GM21576 (cell line): ENCODE measurements around the gene F12.

ENCODE experiments used
- ATAC-seq: cut with Tn5 transposase; IDR thresholded peaks from one replicate; pipeline ENCODE4 v1.9.1; 2021; ENCODE audit warnings: mild to moderate bottlenecking, moderate library complexity; ENCODE audit not compliant: unreplicated experiment

The F12 gene

DNA sequence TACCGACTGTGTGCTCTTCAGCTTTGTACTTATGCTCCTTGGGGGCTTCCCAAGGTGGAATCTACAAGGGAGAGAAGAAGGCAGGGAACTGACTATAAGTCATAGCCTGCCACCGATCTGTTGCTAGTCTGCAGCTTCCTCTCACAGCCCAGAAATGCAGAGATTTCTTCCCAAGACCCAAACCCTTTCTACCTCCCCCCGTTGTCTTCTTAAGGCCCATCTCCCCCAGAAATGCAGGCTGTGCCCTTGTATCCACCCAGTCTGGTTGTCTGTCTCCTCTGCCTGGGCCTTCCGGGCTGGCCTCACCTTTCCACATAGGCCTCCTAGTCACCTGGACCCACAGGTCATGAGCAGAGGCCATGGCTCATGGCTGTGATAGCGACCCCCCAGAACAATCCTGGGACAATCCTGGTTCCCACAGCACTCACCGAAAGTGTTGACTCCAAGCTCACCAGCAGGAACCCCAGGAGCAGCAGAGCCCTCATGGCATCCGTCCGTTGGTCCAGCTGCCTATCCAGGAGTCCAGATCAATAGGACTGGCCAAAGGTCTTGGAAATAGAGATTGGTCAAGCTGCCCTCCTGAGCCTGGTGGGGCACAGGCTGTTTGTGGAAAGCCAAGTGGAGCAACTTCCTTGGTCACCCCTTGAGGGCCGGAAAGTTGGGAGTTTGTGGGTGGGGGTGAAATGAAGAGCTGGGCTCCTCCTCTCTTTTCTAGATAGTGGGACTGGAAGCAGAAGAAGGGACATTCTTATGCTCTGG lies at the start of gene F12:
Gene F12 (minus strand): TSS at position 522 of the 759 bp plus-strand sequence. CDS start 37 bp downstream, at position 485.
- ATAC-seq = no peak

DNA sequence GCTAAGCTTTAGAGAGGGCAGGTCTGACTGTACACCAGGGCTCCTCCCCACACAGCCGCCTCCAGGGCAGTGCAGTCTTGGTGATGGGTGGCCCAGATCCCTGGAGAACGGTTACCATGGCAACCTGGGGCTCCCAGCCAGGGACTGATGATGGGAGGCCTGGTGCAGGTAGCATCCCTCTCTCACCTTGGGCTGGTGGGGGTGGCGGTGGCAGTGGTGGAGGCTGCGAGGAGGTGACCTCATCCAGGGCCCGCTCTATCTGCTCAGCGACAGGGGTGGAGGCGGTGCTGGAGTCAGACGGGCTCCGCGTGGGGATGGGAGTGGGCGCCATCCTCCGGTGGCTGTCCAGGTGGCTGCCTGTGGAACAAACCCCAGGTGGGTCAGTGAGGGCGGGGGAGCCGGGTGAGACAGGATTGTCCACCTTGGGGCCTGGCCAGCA lies 49.6 kb upstream of the F12 start:
- ATAC-seq = no peak

DNA sequence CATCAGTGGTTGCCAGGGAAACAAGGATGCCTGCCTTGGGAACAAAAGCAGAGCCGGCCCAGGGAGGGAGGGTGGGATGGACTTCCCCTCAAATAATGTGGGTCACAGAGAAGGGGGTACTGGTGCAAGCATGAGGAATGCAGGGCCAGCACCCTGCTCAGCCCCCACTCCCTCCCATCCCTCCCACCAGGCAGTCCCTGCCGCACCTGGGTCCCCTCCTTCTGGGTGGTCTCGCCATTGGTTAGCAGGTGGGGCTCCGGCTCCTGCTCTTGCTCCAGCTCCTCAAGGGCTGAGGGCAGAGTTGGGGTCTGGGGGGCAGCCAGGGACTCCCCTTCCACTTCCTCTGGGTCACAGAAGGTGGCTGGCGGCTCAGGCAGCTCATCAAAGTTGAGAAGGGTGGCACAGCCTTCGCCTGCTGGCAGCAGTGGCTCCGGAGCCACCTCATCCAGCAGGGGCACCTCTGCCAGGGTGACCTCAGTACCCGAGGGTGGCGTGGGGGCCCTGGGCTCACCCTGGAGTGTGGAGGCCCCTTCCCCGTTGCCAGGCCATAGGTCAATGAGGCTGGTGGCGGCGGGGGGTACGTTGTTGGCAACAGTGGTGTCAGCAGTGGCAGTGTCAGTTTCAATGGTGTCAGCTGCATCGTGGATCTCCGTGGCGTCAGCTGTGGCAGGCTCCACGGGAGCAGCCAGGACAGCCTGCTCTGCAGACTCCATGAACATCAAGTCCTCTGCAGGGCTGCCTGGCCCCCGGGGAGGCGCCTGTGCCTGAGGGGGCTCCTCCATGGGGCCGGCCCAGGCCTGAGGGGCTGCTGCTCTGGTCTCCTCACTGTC lies 48.7 kb upstream of the F12 start:
- no peak for ATAC-seq

DNA sequence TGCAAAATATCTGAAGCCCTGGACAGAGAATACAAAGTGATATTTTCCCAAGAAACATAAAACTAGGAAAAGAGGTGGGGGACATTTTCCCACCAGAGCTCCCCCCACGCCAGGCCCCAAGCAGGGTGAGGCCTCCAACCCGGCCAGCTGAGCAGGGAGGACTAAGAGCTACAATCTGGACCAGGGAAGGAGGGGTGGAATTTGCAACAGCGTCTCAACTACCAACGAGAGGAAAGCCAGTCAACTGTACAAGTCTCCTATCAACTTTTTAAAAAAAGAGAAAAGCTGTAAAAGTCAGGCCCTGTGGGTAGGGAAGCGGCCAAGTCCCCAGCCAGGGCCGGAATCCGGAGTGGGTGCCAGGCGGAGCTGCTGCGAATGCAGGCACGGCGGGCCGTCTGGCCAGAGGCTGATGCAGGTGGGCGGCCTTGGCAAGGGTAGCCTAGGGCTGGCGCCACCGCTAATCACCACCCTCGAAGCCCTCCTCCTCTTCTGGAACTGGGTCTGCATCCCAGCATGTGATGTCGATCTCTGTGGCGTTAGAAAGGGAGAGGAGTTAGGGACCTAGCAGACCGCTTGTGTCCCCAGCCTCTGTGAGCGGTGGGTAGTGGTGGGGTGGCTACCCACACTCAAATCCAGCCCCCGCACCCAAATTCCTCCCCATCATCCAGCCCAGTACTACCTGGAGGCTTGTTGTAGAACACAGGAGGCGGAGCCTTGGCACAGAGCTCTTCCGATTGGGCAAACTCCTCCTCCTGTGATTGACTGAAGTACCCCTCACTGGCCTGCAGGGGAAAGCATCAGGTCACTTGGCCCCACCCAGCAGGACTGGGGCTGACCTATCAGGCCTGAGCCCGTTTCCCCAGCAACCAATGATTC lies 47.9 kb upstream of the F12 start:
- ATAC-seq = peak; percentile 28

DNA sequence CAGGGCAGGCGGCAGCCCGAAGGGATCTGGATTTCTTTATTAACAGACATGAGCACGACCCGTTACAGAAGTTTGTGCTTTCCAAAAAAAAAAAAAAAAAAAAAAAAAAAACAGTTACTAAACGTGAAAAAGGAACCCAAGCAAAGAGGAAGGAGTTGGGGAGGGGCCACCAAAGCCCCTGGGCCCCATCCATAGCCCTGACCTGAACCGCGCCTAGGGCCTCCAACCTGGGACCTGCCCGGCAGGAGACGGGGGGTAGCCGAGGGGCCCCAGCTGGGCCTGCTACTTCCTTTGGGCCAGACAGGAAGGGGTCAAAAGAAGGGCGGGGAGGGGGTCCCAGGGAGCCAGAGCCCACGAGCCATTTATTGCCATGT lies 47.2 kb upstream of the F12 start:
- ATAC-seq = no peak

DNA sequence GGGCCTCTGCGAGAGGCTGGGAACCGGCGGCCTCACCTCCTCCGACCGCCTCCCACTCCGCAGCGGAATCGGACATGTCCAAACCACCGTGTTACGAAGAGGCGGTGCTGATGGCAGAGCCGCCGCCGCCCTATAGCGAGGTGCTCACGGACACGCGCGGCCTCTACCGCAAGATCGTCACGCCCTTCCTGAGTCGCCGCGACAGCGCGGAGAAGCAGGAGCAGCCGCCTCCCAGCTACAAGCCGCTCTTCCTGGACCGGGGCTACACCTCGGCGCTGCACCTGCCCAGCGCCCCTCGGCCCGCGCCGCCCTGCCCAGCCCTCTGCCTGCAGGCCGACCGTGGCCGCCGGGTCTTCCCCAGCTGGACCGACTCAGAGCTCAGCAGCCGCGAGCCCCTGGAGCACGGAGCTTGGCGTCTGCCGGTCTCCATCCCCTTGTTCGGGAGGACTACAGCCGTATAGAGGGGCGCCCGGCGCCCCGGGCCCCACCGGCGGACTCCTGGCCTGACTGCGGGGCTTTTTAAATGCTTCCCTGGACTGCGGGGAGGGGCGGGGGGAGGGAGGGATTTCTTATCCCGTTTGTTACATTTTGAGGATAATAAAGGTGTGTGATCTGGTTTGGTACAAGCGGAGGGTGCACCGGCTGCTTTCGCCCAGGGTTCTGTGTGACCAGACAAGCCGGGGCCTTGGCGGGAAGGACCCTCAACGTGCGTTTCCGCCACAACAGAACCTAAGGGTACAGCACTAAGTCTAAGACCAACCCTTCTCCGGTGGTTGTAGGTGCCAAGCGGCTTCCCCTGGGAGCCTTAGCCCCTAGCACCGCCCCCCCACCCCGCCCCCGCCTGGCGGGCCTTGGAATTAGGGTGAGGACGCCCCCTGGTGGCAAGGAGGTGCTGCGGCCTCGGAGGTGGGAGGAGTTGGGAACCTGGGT lies 46.6 kb upstream of the F12 start:
- peak; percentile 8 for ATAC-seq

DNA sequence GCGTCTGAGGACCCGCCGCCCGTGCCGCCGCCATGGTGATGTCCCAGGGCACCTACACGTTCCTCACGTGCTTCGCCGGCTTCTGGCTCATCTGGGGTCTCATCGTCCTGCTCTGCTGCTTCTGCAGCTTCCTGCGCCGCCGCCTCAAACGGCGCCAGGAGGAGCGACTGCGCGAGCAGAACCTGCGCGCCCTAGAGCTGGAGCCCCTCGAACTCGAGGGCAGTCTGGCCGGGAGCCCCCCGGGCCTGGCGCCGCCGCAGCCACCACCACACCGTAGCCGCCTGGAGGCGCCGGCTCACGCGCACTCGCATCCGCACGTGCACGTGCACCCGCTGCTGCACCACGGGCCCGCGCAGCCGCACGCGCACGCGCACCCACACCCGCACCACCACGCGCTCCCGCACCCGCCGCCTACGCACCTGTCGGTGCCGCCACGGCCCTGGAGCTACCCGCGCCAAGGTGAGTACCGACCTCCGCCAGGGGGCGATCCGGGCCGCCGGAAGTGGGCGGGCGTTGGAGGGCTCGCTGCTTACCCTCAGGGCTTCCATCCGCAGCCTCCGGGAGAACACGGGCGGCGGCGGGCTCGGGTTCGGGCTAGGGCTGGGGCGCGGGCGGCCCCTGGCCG lies 45.8 kb upstream of the F12 start:
- peak; percentile 44 for ATAC-seq

DNA sequence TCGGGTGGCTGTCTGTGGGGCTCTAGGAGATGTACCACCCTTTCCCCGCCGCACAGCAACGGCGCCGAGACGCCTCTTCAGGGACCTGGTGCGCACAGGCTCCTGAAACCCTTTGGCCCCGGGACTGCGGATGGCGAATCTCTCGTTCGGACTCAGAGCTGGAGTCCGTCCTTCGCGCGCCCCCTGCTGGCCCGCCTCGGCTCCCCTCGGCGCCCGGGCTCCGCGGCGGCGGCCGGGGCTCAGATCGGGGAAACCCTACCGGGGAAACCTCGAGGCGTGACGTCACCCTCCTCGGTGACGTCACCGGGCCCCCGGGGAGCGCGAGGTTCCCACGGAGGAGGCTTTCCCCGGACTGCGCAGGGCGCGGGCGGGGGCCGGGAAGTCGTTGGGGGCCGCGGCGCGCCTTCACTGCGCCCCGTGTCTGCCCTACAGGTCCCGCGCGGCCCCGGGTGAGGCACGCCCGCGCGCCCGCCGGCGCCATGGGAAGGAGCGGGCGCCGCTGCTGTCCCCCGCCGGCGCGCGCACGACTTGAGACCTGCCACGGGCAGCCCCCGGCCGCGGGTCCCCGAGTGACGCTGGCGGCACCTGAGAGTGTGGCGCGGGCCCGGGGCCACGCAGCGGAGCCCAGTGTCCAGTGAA lies 45.2 kb upstream of the F12 start:
- ATAC-seq = peak; percentile 44

DNA sequence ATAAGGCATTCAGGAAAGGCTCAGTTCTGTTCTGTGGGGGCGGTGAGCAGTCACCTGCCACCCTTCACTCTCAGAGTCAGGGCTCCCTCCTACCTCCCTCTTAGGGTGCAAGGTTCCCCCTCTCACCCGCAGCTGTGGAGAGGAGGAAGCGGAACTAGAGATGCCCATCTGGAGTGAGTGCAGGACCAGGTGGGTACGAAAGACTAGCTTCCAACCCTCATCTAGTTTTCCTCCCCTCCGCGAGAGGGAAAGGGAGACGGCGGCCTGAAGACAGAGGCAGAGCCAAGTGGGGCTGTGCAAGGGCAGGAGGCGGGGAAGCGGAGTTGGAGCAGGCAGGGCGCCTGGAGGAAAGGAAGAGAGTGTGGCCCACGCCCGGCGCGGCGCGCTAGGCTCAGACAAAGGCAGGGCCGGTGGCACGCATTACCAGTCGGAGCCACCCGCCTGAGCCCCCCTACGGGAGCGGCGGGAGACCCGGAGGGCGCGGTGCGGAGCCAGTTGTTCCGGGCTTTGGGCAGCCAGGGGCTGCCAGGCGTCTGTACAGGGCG lies 44.6 kb upstream of the F12 start:
- peak; percentile 3 for ATAC-seq

DNA sequence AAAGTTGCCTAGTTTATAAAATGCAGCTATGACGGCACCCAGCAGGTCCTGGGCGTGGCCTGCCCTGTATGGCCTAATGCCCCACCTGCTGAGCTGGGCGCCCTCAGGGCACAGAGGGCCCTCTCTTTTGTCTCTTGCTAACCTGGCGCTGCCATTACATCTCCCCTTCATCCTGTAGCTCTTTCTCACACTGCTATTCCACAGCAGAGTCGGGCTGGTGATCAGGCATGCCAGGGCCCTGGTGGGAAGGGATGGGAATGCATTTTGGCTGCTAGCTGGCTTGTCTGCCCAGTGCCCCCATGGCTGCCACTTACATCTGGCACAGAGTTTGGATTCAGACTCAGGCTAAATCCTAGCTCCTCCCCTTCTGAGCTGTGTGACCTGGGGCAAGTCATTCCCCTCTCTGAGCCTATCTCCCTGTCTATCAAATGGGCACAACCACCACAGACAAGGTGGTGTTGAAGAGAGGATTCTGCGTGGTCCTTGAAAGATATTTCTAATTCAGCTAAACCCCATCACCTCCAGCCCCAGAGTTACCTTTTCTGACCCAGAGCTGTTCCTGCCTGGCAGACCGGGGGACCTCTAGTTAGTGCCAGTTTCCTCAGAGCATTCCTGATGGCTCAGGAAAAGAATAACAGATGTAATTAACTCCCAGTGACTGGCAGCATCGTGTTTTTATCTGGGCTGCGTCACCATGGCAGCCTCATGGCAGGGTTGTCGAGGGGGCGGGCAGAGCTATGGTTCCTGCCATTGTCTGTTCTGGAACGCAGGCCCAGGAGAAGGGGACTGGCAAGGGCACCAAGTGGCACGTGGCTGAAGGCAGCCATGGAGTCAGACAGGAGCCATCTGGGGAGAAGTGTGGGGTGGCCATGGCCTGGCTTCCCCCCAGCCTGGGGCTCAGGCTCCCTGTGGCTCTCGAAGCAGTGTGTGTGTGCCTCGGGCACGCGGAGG lies 43.6 kb upstream of the F12 start:
- ATAC-seq = no peak

DNA sequence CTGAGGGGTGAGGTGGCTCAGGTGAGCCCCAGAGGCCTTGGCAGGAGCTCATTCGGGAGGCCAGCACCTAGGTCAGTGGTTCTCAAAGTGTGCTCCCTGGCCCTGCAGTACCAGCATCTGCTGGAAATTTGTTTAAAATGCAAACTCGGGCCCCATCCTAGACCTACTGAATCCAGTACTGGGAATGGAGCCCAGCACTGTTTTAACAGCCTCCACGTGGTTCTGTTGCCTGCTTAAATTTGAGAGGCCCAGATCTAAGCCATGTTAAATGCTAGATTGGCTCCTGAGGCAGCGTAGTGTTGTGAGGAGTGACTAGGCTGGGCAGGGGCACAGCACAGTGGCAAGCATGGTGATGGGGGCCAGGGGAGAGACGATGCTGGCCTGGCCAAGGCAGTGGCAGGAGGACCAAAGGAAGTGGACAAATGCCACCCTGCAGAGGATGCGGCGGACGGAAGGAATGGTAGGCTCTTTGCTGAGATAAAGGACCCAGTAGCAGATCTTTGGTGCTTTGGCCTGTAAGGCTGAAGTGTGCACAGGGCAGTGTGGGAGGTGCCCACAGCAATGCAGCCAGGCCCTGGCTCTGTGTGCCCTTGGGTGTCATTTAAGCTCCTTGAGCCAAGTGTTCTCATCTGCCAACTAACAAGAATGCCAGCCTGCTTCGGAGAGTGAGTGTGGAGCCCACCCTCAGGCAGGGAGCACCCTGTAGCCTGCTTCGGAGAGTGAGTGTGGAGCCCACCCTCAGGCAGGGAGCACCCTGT lies 41.5 kb upstream of the F12 start:
- no peak for ATAC-seq

DNA sequence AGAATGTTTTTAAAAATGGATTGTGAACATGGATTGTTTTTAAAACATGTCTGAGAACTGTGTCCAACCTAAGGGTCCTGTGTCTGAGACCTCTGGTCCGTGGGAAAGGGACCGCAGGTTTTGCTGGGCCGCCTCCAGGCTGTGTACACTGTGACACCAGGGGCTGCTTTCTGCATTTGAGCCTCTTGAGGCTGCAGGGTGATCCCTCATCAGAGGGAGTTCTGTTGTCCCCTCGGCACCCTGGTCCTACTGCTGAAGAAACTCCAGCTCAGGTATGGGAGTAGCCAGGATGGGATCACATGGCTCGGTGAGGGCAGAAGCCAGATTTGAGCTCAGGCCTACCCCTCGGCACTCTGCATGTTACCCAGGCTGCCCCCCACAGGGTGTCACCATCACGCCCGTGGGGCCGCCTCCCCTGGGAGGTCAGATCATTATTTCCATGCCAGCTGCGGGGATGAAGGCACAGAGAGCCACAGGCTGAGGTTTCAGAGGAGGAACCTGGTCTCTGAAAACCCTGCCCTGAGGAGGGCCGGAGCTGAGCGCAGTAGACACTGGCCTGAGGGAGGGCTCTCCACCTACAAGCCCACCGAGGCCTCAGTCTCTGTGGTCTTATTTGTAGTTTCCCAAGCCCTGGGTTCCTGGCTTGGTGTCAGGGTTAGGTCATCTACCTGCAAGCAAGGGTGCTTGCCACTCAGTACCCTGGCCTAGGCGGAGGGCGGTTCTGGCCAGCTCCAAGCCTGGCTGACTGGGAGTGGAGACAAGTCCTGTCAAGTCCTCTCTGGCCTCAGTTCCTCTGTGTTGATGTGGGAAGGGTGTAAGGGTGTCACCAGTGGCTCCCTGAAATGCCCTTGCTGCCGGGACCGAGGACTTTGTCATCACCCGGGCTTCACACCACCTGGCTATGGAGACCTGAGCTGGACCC lies 40.0 kb upstream of the F12 start:
- ATAC-seq = no peak

DNA sequence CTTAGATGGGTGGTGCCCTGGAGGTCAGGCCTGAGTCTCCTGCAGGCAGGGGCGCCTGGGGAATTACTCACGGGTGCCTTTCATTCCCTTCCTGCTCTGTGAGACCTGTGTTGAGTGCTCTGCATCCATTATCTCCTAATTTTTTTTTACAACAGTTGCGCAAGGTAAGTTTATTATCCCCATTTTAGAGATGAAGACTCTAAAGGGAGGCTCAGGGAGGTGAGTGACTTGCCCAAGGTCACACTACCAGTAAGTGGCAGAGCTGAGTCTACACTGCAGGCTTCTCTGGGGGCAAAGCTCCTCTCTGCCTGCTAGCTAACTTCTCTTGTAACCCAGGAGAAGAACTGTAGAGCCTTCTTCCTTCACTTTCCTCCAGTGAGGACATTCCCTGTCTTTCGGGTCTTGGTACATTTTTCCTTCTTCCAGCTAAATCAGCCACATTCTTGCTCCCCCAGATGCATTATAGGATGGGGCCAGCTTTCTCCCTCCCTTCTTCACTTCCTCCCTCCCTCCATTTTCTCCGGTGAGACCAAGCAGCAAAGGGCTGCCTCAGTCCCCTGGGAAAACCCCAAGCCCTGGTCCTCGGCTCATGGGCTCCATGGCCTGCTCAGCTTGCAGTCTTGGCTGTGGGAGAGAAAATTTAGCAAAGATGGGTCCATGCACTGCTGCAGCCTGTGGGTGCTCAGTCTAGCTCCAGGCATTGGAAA lies 39.0 kb upstream of the F12 start:
- ATAC-seq = no peak

DNA sequence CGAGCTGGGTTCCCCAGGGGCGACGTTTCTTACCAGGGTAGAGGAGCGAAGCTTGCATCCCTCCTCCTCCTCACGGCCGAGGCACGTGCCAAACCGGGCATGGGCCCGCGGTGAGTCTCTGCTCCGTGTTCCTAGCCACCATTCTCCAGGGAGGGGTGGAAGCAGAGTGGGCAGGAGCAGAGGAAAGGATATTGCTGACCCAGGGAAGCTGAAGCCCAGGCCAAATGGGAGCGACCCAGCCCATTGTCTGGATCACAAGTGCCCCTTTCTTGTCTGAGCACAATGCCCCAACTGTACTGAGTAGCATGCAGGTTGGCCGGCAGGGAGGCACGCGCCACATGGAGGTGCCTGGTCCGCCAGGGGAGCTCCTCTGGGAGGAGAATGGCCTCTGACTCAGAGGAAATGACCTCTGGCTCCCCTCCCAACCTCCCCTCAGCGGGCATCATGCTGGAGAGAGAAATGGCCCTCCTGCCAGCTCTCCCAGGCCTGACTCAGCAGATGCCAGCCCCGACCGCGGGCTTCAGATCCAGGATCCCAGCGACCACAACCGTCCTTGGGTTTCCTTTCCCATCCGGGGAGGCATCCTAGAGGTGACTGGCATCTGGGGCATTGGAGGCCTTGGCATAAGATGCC lies 38.4 kb upstream of the F12 start:
- ATAC-seq = no peak

DNA sequence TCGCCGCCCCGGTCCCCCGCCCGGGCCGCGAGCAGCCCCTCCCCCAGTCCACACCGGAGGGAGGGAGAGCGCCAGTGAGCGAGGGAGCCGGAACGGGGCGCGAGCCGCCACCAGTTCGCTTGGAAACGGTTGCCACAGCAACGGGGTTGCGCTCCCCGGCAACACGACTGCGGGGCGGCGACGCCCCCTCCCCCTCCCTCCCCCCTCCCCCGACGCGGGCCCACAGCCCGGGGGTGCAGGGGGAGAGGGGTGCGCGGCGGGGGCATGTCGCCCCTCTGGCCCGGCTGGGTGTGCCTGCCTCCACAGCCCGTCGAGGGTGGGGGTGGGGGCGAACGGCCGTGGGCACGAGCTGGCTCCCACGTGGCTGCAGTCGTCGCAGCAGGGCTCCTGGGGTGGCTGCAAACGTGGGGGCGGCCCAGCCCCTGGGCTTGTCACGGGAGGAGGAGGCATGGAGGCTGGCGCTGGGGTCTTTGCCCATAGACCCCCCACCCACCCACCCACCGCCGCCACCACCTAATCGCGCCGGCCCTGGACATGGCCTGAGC lies 37.8 kb upstream of the F12 start:
- peak; percentile 29 for ATAC-seq
